ENCODE data around the gene PCED1B.
"Not testable (repeated sequence)": the region's sequence is repeated elsewhere in the genome, so short reads cannot be mapped to it uniquely, and the experiment has no call there.

DNA sequence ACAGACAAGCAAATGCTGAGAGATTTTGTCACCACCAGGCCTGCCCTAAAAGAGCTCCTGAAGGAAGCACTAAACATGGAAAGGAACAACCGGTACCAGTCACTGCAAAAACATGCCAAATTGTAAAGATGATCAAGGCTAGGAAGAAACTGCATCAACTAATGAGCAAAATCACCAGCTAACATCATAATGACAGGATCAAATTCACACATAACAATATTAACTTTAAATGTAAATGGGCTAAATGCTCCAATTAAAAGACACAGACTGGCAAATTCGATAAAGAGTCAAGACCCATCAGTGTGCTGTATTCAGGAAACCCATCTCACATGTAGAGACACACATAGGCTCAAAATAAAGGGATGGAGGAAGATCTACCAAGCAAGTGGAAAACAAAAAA is 20.8 kb upstream of the PCED1B start:
- TF ChIP-seq, protein P1, sequence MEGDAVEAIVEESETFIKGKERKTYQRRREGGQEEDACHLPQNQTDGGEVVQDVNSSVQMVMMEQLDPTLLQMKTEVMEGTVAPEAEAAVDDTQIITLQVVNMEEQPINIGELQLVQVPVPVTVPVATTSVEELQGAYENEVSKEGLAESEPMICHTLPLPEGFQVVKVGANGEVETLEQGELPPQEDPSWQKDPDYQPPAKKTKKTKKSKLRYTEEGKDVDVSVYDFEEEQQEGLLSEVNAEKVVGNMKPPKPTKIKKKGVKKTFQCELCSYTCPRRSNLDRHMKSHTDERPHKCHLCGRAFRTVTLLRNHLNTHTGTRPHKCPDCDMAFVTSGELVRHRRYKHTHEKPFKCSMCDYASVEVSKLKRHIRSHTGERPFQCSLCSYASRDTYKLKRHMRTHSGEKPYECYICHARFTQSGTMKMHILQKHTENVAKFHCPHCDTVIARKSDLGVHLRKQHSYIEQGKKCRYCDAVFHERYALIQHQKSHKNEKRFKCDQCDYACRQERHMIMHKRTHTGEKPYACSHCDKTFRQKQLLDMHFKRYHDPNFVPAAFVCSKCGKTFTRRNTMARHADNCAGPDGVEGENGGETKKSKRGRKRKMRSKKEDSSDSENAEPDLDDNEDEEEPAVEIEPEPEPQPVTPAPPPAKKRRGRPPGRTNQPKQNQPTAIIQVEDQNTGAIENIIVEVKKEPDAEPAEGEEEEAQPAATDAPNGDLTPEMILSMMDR (IDR thresholded peaks at IDR 0.05), result not testable (repeated sequence)
- not testable (repeated sequence) for TF ChIP-seq POLR2AphosphoS5 (IDR thresholded peaks at IDR 0.05; ENCODE audit: insufficient read depth in 1 of 2, low read depth in 1 of 2)
